Stimulated activated CD4-positive, alpha-beta T cell treated with anti-CD3 and anti-CD28 coated beads, Interleukin-1b, Interleukin-23, amount 100 ng/mL, for 24 hours (primary cell): Measurements from ENCODE around the gene CD2BP2.

Experiments
- DNase-seq, 4 experiments: peaks; one replicate each; pipeline ENCODE4 v3.0.0-alpha.2; 2020; ENCODE audit warnings: low read depth in 4 of 4, low spot score in 1 of 4

CD2BP2 gene

DNA sequence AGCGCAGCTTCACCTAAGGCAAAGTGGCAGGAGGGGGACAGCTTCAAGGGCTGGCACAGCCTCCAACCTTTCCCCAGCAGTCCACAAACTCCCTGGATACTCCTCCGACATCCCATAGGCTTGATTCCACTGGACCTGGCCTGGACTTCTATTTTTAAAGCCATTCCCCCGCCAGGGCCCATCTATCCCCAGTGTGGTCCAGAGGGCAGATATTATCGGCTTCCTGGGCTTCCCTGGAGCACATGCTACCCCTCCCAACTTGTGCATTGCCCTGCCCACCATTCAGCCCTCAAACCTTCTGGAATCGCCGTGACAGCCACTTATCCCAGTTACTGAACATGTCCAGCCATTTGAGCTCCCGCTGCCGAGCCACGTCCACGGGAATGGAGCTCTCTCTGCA, 10.1 kb upstream of the CD2BP2 start:
- no peak for DNase-seq

DNA sequence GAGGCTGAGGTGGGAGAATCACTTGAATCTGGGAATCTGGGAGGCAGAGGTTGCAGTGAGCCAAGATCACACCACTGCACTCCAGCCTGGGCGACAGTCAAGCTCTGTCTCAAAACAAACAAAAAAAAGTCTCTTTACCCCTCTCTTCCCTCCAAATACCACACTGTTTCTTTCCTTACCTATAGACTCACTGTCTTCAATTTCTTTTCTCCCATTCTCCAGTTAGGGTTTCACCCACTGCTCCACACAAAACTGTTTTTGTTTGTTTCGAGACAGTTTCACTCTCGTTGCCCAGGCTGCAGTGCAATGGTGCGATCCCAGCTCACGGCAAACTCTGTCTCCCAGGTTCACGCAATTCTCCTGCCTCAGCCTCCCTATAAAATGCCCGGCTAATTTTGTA, 6.1 kb upstream of the CD2BP2 start:
- no peak for DNase-seq

DNA sequence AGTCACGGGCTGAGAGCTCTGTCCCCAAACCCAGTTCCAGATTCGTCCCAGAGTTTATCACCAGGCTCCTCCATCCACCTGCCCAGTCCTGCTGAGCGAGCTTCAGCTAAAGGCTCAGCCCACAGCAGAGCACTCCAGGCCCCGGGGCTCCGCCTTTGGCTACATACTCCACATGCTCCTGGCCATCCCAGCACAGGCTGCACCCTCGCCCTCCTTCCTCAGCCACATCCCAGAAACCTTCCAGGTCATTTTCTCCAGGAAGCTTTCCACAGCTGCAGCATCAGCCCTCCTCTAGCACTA, 4.7 kb upstream of the CD2BP2 start:
- no peak for DNase-seq

GRCh38 chr16:30358990-30359870, 4.1 kb upstream of the CD2BP2 start:
- DNase-seq = no peak

DNA sequence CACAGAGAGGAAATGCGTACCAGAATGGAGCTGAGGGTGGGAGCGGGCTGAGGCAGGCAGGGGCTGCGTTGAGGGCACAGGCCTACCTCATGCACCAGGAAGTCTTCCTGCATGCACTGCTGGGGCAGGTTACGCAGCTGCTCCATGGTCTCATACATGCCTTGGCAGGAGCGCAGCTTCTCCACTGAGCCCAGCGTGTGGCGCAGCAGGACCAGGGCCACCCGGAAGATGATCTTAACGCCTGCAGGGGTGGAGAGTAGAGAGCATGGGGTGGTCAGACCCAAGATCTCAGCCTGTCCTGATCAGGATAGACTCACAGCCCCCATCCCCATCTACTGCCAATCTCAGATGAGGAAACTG, 3.4 kb upstream of the CD2BP2 start:
- DNase-seq = no peak

DNA sequence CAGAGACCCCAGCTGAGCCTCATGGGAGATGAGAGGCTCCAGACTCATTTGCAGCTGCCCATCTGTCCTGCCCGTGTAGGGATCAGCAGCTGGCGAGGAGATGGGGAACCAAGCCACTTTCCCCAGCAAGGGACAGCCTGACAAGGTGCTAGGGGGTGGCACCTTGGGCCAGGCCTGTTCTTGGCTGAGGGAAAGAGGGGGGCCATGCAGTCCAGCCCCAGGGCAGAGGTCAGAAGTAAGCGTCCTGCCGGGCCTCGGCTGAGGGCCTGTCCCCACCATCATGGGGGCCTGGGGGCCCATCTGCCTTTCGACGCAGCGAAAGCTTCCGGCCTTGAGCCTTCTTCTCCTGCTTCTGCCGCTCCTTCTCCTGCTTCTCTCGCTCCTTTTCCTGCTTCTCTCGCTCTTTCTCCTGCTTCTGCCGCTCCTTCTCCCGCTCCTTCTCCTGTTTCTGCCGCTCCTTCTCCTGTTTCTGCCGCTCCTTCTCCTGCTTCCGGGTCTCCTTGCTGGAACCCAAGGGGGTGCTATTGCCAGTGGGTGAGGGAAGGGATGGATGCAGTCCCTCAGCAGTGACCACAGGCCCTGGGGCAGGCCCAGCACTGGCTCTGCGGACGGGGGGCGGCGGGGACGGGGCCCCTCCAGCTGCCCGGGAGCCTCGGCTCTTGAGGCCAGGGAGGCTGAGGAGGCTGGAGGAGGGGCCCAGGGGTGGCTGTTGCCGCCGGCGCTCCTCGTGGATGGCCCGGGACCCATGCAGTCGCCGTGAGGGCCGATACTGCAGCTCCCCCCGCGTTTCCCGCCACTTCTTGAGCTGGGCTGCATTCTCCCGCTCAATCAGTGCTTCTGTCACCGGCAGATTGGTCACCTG, 2.8 kb upstream of the CD2BP2 start:
- DNase-seq = no peak

GRCh38 chr16:30357085-30357714, 2.1 kb upstream of the CD2BP2 start:
- DNase-seq = no peak

GRCh38 chr16:30356401-30357084, 1.4 kb upstream of the CD2BP2 start:
- DNase-seq = no peak

- DNase-seq = no peak
These were observed 823 bp upstream of the CD2BP2 start for GRCh38 chr16:30355954-30356308.

DNA sequence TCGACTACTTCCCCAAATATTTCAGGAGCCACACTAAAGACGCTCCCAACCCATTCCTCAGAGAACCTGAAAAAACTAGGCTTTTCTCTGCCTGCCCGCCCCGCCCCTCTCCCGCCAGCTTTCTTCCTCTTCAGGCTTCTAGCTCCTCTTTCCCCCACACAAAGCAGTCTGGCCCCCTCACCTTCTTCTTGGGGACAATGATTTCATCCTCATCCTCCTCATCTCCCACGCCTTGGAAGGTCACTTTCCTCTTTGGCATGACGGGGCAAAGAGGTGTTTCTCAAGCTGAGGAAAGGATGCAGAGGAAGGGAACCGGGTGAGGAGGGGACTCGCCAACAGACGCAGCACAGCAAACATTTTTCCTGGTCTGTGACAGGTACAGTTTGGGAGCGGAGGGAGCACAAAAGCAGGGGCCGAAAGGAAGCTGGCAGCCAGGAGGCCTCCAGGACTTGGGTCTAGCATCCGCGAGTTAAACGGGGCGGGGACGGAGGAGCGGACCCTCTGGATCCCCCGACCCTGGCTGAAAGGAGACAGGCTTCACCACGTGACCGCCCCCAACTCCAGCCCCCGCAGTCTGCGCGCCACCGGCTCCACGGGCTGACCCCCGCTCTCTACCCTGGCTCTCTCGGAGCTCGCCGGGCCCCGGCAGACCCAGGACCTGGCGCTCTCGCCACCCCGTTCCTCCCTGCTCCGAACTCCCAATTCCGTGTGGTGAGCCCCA, 525 bp downstream of the CD2BP2 start:
- no peak for DNase-seq

- DNase-seq = no peak
These were observed 1.5 kb downstream of the CD2BP2 start for GRCh38 chr16:30353438-30354129.

- DNase-seq = no peak
These were observed 2.4 kb downstream of the CD2BP2 start for GRCh38 chr16:30352488-30353401.

GRCh38 chr16:30351586-30352419, 3.3 kb downstream of the CD2BP2 start:
- no peak for DNase-seq

GRCh38 chr16:30351001-30351441, 4.1 kb downstream of the CD2BP2 start:
- DNase-seq = no peak

DNA sequence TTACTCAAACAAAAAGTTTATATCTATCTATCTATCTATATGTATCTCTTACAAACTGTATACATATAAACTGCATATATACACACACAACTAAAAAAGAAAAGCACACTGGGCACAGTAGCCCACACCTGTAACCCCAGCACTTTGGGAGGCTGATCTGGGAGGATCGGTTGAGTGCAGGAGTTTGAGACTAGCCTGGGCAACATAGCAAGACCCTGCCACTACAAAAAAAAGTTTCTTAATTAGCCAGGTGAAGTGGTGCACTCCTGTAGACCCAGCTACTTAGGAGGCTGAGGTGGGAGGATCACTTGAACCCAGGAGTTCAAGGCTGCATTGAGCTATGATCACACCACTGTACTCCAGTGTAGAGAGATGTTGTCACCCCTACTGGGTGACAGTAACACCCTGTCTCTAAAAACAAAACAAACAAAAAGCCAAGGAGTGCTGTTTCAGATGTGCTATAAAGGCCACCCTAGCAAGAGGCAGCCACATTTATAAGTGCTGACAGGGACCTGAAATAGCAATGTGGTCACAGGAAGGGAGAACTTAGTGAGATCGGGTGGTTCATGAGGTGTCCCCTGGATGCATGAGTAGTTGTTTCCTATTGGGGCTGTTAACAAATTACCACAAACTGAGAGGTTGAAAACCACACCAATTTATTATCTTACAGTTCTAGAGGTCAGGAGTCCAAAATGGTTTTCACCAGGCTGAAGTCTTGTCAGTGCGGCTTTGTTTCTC, 4.8 kb downstream of the CD2BP2 start:
- DNase-seq = no peak

- no peak for DNase-seq
These were observed 5.4 kb downstream of the CD2BP2 start for GRCh38 chr16:30349675-30350074.

DNA sequence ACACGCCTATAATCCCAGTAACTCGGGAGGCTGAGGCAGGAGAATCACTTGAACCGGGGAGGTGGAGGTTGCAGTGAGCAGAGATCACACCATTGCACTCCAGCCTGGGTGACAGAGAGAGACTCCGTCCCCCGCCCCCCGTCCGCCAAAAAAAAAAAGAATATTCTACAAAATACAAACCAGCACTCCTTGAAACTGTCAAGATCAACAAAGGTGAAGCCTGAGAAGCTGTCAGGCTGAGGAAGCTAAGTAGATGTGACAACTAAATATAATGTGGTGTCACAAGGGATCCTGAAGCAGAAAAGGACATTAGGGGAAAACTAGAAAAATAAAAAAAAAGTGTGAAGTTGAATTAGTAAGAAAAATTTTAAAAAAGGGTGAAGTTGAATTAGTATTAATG, 6.2 kb downstream of the CD2BP2 start:
- DNase-seq = no peak

DNA sequence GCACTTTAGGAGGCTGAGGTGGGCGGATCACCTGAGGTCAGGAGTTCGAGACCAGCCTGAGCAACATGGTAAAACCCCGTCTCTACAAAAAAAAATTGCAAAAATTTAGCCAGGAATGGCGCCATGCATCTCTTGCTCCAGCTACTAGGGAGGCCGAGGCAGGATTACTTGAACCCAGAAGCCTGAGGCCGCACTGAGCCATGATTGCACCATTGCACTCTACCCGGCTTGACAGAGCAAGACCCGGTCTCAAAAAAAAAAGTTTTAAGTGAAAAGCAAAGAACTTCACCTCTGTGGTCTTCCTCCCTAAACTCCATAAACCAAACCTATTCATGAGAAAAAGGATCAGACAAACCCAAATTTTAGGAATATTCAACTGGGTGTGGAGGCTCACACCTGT, 7.0 kb downstream of the CD2BP2 start:
- DNase-seq = no peak
